ENCODE measurements around the gene ISCA2.

DNA sequence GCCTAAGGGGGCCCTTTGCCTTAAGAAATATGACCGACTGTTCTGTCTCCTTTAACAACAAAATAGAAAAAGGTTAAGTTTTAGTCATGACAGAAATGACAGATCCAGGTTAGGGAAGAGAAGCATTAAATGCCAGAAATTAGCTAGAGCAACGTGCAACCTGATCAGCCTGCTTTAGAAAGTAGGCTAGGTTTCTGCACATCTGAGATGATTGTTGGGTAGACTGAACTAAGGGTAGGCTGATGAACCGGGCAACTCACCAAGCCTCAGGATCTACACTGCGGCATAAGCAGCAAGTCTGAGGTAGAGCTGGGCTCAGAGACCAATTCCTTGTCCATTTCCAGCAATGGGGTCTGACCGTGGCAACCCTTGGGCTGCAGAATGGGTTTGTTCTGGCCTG lies 29.9 kb upstream of the ISCA2 start:
- TF ChIP-seq CTCF (IDR thresholded peaks at IDR 0.05) (no peak), POLR2A (IDR thresholded peaks at IDR 0.05) (no peak)

Data from thyroid gland (tissue), 4 donors.